GM15510 (cell line): ENCODE data around the gene SEMA5A.

Experiments used
- POLR2A ChIP-seq: IDR thresholded peaks from 3 replicates; pipeline ENCODE4 v1.6.1; 2011; ENCODE audit warnings: borderline replicate concordance; ENCODE audit not compliant: insufficient read length; ENCODE audit errors: extremely low read depth

The SEMA5A gene

GRCh38 chr5:9339206-9339818, 206.6 kb downstream of the SEMA5A start:
- TF ChIP-seq POLR2A = no peak

- no peak for TF ChIP-seq POLR2A
These were observed 207.1 kb downstream of the SEMA5A start for GRCh38 chr5:9338796-9339195.

- no peak for TF ChIP-seq POLR2A
These were observed 207.8 kb downstream of the SEMA5A start for GRCh38 chr5:9337928-9338595.

DNA sequence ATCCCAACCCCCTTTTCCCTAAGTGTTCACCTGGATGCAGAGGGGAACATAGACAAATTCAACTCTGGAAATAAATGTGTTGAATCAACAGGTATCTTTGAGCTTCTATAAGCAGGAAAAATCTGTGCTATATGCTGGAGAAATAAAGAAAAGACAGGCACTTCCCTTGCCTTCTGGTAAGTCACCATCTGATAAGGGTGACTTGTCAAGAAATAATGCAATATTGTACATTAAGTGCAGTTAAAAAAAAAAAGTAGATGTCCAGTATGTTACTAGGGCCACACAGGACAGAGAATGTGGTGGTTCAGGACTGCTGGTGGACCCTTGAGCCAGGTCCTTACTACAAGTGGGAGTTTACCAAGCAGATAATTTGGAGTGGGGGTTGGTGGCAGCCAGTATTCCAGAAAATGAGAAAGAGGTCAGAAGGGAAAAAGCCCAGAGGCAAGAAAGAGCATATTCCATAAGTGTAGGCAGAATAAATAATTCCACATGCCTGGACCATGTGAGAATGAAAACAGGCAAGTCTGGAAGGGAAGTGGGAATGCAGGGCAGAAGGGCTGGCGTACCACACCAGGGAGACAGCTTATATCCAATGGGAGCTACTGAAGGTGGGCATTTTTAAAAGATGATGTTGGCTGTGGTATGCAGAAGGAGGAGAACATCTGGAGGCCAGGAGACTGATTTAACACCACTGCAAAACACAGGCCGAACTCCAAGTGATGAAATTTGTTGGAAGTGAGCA, 209.9 kb downstream of the SEMA5A start:
- TF ChIP-seq POLR2A = no peak

- no peak for TF ChIP-seq POLR2A
These were observed 210.6 kb downstream of the SEMA5A start for GRCh38 chr5:9335269-9335668.

- TF ChIP-seq POLR2A = no peak
These were observed 213.8 kb downstream of the SEMA5A start for GRCh38 chr5:9332026-9332425.

DNA sequence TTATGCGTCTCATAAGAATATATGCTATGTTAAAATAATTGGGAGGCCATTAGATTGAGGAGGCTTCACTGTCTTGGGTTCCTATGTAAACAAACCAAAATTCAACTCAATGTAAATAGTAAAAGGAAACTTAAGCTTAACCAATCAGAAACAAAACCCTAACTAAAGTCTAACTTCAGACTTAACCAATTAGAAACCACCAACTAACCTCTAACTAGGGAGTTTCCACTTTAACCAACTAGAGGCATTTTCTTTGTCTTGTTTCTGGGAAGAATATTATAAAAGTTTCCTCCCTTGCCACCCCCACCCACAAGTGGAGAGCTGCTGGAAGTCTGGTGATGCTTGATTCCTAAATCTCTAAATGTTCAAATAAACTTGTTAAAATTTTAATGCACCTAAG, 214.5 kb downstream of the SEMA5A start:
- no peak for TF ChIP-seq POLR2A

GRCh38 chr5:9329125-9329524, 216.8 kb downstream of the SEMA5A start:
- TF ChIP-seq POLR2A = no peak

GRCh38 chr5:9325549-9325948, 220.3 kb downstream of the SEMA5A start:
- TF ChIP-seq POLR2A = no peak

DNA sequence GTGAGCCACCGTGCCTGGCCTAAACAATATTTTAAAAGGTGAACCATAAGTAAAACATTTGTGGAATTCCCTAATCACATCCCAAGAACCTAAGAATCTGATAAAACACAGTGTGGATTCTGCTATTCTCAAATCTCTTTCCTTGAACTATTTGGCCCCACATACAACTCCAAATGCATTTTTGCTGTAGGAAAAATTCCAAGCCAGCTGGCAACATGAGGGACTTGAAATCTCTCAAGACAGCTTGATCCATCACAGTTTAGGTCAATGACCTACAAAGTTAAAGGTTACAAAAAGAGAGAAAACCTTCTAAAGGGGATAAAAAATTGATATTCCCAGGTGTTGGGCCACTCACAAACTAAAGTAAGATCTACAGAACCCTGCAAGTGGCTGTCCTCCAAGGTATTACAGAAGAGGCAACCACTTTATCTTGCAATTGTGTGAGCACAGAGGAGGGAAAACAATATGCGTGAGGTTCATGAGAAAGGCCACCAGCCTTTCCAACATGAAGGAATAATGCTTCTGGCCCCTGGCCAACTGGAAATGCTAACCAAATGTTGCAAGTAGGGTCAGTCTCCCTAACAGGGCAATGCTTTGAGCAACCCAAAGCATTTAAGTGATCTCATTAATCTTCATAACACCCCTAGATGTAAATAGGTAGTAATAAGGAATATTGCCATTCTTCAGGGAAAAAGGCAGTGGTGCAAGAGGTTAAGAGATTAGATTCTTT, 221.4 kb downstream of the SEMA5A start:
- TF ChIP-seq POLR2A = no peak

- TF ChIP-seq POLR2A = no peak
These were observed 225.2 kb downstream of the SEMA5A start for GRCh38 chr5:9320652-9321051.

GRCh38 chr5:9318031-9318430, 227.8 kb downstream of the SEMA5A start:
- no peak for TF ChIP-seq POLR2A

GRCh38 chr5:9316733-9317132, 229.1 kb downstream of the SEMA5A start:
- TF ChIP-seq POLR2A = no peak

DNA sequence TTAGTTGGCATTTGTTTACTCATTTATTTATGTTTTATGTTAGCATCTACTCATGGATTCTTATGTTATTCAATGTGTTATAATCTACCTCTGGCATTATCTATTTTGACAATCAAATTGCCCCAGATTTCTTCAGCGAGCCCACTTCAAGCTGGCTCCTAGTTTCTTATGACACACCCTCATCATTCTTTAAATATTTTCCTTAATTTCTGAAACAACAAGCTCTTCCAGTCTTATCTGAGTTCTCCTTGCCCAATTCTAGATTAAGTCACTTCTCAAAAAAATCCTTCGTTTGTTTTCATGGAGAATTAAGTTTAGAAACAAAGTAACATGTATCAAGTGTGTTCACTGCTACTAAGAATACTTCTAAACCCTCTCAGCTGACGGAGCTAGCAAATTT, 229.8 kb downstream of the SEMA5A start:
- TF ChIP-seq POLR2A = no peak

DNA sequence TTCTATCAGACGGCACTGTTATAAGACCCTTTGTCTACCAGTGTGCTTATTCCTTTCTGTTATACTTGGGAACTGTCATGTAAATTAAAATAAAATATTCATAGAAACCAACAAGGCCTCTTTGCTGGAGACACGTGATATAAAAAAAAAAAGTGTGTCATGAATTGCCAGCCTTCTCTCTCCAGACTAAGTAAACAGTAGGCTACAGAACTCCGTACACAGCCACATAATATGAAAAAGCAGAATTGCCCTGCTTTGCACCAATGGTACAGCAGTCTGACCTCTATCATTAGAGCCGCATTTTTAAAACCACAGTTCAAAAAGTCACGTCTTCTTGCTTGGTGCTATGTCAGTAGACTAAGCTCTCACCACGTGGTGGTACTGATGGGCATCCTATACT, 231.3 kb downstream of the SEMA5A start:
- TF ChIP-seq POLR2A = no peak
